K562 (cell line): ENCODE data around the gene ZC3H8. TPM values are rescaled to one million over a fixed set of nuclear protein-coding genes. Genes with fewer than 3 reads are reported as not detected.
A peak's percentile ranks its signal among the peaks of the same experiment; 100 is the strongest.

Experiments used
- ARID2 ChIP-seq: fragments of 450-650 bp; IDR thresholded peaks from 2 replicates; pipeline ENCODE4 v1.6.1; 2017; ENCODE audit warnings: antibody characterized with exemption, mild to moderate bottlenecking
- ARID4B ChIP-seq: sonication (generic); formaldehyde crosslinking; IDR thresholded peaks from 2 replicates; pipeline ENCODE4 v1.8.0; 2022; ENCODE audit warnings: mild to moderate bottlenecking, missing genetic modification reagents
- CCNT2 ChIP-seq: IDR thresholded peaks from 2 replicates; pipeline ENCODE4 v1.6.1; 2011; ENCODE audit warnings: borderline replicate concordance, low read depth, mild to moderate bottlenecking, moderate library complexity, mixed read lengths, low read length; ENCODE audit not compliant: insufficient read length; ENCODE audit errors: extremely low read depth
- L3MBTL2 ChIP-seq: fragments of 450-650 bp; IDR thresholded peaks from 2 replicates; pipeline ENCODE4 v1.6.1; 2016; ENCODE audit warnings: mild to moderate bottlenecking, moderate library complexity
- MYBL2 ChIP-seq, 2 experiments: fragments of 450-650 bp in 1 of 2; sonication (generic) in 1 of 2; formaldehyde crosslinking in 1 of 2; IDR thresholded peaks; 2 replicates each; pipeline versions ENCODE4 v1.6.1 to v1.8.1; 2017 to 2022; ENCODE audit warnings: borderline replicate concordance in 1 of 2, inconsistent platforms in 1 of 2, low read depth in 1 of 2, mild to moderate bottlenecking in 1 of 2, missing genetic modification reagents in 1 of 2, moderate library complexity in 1 of 2
- MYC ChIP-seq, 2 experiments: fragments of 250-450 bp in 1 of 2; sonication (Bioruptor Pico) in 1 of 2; IDR thresholded peaks; 2 replicates each; pipeline versions ENCODE4 v1.5.1 to v1.6.1; 2012 to 2021; ENCODE audit warnings: low read depth in 2 of 2, borderline replicate concordance in 1 of 2, improper control_type of control experiment in 1 of 2, low read length in 1 of 2, mild to moderate bottlenecking in 1 of 2, moderate library complexity in 1 of 2
- NFIC ChIP-seq: fragments of 450-650 bp; IDR thresholded peaks from 2 replicates; pipeline ENCODE4 v1.6.1; 2017; ENCODE audit warnings: mild to moderate bottlenecking, inconsistent platforms
- PHF21A ChIP-seq: fragments of 450-650 bp; IDR thresholded peaks from 2 replicates; pipeline ENCODE4 v1.6.1; 2017; ENCODE audit warnings: low read depth, borderline replicate concordance
- POU5F1 ChIP-seq: fragments of 150-350 bp; IDR thresholded peaks from 2 replicates; pipeline ENCODE4 v1.6.1; 2014; ENCODE audit warnings: borderline replicate concordance, low read length, low read depth, mild to moderate bottlenecking; ENCODE audit not compliant: partially characterized antibody
- RAD51 ChIP-seq: fragments of 450-650 bp; IDR thresholded peaks from 2 replicates; pipeline ENCODE4 v1.7.1; 2016; ENCODE audit warnings: low read depth, mild to moderate bottlenecking, borderline replicate concordance
- SMAD2 ChIP-seq: fragments of 150-350 bp; IDR thresholded peaks from 2 replicates; pipeline ENCODE4 v1.6.1; 2014; ENCODE audit warnings: low read depth, mild to moderate bottlenecking, low read length
- TGIF2 ChIP-seq: sonication (generic); formaldehyde crosslinking; IDR thresholded peaks from 2 replicates; pipeline ENCODE4 v1.8.1; 2022; ENCODE audit warnings: mild to moderate bottlenecking, missing genetic modification reagents, moderate library complexity
- ZC3H11A ChIP-seq: IDR thresholded peaks from 2 replicates; pipeline ENCODE4 v1.6.1; 2012; ENCODE audit warnings: low read depth, low read length, improper control_type of control experiment
- ZNF23 ChIP-seq: fragments of 250-450 bp; sonication (Bioruptor Pico); IDR thresholded peaks from 2 replicates; pipeline ENCODE4 v1.4.0; 2020; ENCODE audit warnings: mild to moderate bottlenecking
- ZNF407 ChIP-seq: fragments of 450-650 bp; IDR thresholded peaks from 2 replicates; pipeline ENCODE4 v1.6.1; 2016; ENCODE audit warnings: low read depth
- ZNF699 ChIP-seq: fragments of 250-450 bp; sonication (Bioruptor Pico); IDR thresholded peaks from 2 replicates; pipeline ENCODE4 v1.8.0; 2021; ENCODE audit warnings: mild to moderate bottlenecking, moderate library complexity; ENCODE audit not compliant: insufficient replicate concordance
- polyA plus RNA-seq, 8 experiments: library from polyadenylated mRNA; depleted of rRNA in 4 of 8; stranded (reverse) in 5 of 8; unstranded in 3 of 8; fragments of >200 nt; fragmentation: Nextera tagmentation in 2 of 8; fragmentation: Illumina TruSeq in 1 of 8; extraction: Ambion mirVana in 2 of 8; extraction: Trizol in 1 of 8; gene quantifications; 2 replicates each; pipeline versions ENCODE4 v1.2.1 to v1.2.3, GENCODE V29; 2011 to 2014; ENCODE audit warnings: inconsistent platforms in 1 of 8, missing spikeins in 1 of 8
- total RNA-seq, 7 experiments: library from RNA; depleted of rRNA in 6 of 7; stranded (reverse); fragments of >200 nt in 6 of 7; fragmentation: Illumina TruSeq in 2 of 7; extraction: Trizol in 2 of 7; gene quantifications; 2 replicates each; pipeline versions ENCODE4 v1.2.1 to v1.2.3, GENCODE V29; 2011 to 2021; ENCODE audit warnings: low replicate concordance in 1 of 7

The ZC3H8 gene
- total and polyA plus RNA-seq, 9 of the 15 experiments (the other 6 are each of a cell fraction or from before 2014, with no cell fraction given), result 11.6 to 41.5 (median 27.5) TPM

GRCh38 chr2:112273349-112273748 lies 18.5 kb upstream of the ZC3H8 start (continued):
- no peak for TF ChIP-seq MYC (IDR thresholded peaks at IDR 0.05; ENCODE audit: low read depth, low read length)
- TF ChIP-seq MYC (CRISPR knock-in tag; IDR thresholded peaks at IDR 0.05; ENCODE audit: borderline replicate concordance, low read depth), result no peak
- TF ChIP-seq SMAD2, result no peak
- no peak for TF ChIP-seq POU5F1
- no peak for TF ChIP-seq RAD51
- peak; percentile 32; the same call in 1 of the 2 replicates for TF ChIP-seq L3MBTL2
- no peak for TF ChIP-seq CCNT2
- TF ChIP-seq TGIF2 (CRISPR knock-in tag), result no peak
- no peak for TF ChIP-seq ZNF407
- 0 out of 2 replicates have a peak, but pooled peaks have one; percentile 6 for TF ChIP-seq NFIC
- no peak for TF ChIP-seq MYBL2 (IDR thresholded peaks at IDR 0.05; ENCODE audit: low read depth)
- TF ChIP-seq MYBL2 (CRISPR knock-in tag; IDR thresholded peaks at IDR 0.05; ENCODE audit: borderline replicate concordance), result no peak
- TF ChIP-seq ZNF23 (CRISPR knock-in tag), result no peak
- no peak for TF ChIP-seq ARID2
- no peak for TF ChIP-seq PHF21A
- TF ChIP-seq ARID4B (CRISPR knock-in tag), result 0 out of 2 replicates have a peak, but pooled peaks have one; percentile 28
- TF ChIP-seq ZNF699 (CRISPR knock-in tag), result no peak
- TF ChIP-seq ZC3H11A, result no peak
